NCI-H146 (cell line): ENCODE measurements around the gene MACF1.

Experiments
- DNase-seq: peaks from one replicate; lab custom pipeline; 2025; lab: John Stamatoyannopoulos, UW

Gene MACF1

DNA sequence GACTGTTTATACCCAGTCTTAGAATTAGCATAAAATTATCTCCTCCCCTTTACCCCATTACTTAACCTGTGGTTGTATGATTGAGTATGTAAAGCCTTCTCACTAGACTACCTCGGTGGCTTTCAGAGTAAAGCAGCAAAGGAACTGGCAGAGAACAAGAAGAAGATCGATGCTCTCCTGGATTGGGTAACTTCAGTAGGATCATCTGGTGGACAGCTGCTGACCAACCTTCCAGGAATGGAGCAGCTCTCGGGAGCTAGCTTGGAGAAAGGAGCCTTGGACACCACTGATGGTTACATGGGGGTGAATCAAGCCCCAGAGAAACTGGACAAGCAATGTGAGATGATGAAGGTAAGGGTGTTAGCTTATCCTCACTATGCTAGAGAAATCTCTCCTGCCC, 148.4 kb downstream of the MACF1 start:
- DNase-seq: no peak

GRCh38 chr1:39354572-39354971, 150.1 kb downstream of the MACF1 start:
- no peak for DNase-seq

- no peak for DNase-seq
These were observed 154.0 kb downstream of the MACF1 start for GRCh38 chr1:39358491-39358890.

DNA sequence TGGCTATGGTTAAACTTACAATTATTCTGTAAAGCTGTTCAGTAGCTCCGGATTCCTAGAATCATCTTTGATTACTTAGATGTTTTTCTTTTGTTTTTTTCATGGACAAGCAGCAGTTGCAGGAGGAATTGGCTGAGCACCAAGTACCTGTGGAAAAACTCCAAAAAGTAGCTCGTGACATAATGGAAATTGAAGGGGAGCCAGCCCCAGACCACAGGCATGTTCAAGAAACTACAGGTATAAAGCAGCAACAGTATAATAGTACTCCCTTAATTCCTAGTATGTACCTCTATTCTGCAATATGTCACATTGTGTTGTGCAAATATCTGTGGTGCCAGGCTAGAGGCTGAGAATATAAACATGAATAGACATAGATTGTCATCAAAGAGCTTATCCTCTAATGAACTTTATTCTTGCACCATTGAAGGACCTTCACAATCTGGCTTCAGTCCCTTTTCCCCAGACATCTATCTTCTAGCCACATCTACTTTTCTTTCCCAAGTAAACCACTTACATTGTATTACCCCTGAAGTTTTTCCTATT, 154.6 kb downstream of the MACF1 start:
- no peak for DNase-seq

DNA sequence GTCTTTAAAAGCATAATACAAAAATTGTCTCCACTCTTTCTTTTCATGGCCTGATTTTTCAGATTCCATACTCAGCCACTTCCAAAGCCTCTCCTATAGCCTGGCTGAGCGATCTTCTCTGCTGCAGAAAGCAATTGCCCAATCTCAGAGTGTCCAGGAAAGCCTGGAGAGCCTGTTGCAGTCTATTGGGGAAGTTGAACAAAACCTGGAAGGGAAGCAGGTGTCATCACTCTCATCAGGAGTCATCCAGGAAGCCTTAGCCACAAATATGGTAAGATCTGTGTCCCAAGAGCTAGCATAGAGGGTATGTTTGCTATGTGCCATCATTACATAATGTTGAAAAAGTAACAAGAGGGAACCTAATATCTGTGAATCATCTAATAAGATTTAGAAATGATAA, 156.2 kb downstream of the MACF1 start:
- no peak for DNase-seq

DNA sequence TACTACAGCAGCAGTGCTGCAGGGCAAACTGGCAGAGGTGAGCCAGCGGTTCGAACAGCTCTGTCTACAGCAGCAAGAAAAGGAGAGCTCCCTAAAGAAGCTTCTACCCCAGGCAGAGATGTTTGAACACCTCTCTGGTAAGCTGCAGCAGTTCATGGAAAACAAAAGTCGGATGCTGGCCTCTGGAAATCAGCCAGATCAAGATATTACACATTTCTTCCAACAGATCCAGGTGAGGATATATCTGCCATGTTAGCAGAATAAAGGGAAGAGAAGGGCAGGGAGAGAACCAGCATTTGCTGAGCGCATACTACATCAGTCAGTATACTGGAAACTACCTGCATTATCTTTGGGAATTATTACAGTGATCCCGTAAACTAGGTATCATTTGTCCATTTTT, 157.0 kb downstream of the MACF1 start:
- no peak for DNase-seq

GRCh38 chr1:39363267-39363666, 158.8 kb downstream of the MACF1 start:
- no peak for DNase-seq

- DNase-seq: no peak
These were observed 163.6 kb downstream of the MACF1 start for GRCh38 chr1:39368045-39368444.

GRCh38 chr1:39369565-39369964, 165.1 kb downstream of the MACF1 start:
- no peak for DNase-seq

GRCh38 chr1:39370602-39371001, 166.1 kb downstream of the MACF1 start:
- no peak for DNase-seq

DNA sequence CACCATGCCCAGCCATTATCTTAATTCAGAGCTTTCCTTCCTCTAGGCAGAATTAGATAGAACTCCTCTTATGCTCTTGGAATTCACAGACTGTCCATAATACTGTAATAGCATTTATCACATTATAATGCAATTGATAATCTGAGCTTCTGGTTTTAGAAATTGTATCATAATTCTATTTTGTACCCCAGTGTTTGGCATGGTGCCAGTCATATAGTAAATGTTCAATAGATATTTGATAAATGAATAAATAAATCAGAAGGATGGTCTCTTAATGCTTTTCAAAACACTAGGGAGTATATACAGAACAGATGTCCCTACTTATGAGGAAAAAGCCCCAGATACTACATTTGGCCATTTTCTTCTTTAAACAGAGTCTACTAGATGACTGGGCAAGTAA, 167.6 kb downstream of the MACF1 start:
- DNase-seq: no peak

GRCh38 chr1:39376656-39377055, 172.2 kb downstream of the MACF1 start:
- no peak for DNase-seq

DNA sequence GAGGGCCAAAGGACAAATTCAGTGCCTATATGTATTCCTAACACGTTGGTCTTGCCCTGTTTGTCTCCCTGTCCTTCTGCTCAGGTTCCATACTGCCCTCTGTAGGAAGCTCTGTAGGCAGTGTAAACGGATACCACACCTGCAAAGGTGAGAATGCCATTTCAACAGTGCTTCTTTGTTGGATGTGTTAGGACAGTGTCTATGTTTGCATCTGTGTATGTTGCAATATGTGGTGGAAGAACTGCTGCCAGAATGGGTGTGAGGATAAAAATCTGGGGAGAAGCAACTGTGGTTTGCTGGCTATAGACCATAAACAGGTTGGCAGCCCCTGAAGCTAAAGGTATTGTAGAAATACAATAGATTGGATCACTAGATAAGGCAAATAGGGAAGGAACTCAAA, 173.9 kb downstream of the MACF1 start:
- peak; percentile 28 for DNase-seq

DNA sequence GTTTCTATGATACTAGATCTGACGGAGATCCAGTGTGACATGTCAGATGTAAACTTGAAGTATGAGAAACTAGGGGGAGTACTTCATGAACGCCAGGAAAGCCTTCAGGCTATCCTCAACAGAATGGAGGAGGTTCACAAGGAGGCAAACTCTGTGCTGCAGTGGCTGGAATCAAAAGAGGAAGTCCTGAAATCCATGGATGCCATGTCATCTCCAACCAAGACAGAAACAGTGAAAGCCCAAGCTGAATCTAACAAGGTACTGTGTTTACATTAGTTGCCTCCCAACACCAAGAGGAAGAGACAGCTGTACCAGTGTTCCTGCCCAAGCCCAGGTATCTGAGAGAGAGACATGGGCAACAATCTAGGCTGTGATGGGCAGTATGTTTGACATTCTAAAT, 174.7 kb downstream of the MACF1 start:
- DNase-seq: no peak

GRCh38 chr1:39380036-39380435, 175.5 kb downstream of the MACF1 start:
- no peak for DNase-seq

DNA sequence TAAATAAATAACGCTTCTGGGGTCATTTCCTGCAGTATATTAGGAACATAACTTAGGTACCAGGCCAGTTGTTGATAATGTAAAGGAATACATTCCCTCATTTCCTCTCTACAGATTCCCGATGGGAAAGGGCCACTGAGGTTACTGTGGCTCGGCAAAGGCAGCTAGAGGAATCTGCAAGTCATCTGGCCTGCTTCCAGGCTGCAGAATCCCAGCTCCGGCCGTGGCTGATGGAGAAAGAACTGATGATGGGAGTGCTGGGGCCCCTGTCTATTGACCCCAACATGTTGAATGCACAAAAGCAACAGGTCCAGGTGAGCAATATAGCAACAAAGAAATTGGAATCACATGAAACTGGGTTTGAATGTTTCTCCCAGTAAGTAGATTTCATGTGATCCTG, 177.3 kb downstream of the MACF1 start:
- no peak for DNase-seq

- no peak for DNase-seq
These were observed 179.8 kb downstream of the MACF1 start for GRCh38 chr1:39384305-39384704.

GRCh38 chr1:39385067-39385988, 180.8 kb downstream of the MACF1 start:
- no peak for DNase-seq

GRCh38 chr1:39386997-39387396, 182.5 kb downstream of the MACF1 start:
- no peak for DNase-seq

DNA sequence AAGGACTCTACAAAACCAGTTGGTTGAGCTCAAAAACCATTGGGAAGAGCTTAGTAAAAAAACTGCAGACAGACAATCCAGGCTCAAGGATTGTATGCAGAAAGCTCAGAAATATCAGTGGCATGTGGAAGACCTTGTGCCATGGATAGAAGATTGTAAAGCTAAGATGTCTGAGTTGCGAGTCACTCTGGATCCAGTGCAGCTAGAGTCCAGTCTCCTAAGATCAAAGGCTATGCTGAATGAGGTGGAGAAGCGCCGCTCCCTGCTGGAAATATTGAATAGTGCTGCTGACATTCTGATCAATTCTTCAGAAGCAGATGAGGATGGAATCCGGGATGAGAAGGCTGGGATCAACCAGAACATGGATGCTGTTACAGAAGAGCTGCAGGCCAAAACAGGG, 183.0 kb downstream of the MACF1 start:
- no peak for DNase-seq

DNA sequence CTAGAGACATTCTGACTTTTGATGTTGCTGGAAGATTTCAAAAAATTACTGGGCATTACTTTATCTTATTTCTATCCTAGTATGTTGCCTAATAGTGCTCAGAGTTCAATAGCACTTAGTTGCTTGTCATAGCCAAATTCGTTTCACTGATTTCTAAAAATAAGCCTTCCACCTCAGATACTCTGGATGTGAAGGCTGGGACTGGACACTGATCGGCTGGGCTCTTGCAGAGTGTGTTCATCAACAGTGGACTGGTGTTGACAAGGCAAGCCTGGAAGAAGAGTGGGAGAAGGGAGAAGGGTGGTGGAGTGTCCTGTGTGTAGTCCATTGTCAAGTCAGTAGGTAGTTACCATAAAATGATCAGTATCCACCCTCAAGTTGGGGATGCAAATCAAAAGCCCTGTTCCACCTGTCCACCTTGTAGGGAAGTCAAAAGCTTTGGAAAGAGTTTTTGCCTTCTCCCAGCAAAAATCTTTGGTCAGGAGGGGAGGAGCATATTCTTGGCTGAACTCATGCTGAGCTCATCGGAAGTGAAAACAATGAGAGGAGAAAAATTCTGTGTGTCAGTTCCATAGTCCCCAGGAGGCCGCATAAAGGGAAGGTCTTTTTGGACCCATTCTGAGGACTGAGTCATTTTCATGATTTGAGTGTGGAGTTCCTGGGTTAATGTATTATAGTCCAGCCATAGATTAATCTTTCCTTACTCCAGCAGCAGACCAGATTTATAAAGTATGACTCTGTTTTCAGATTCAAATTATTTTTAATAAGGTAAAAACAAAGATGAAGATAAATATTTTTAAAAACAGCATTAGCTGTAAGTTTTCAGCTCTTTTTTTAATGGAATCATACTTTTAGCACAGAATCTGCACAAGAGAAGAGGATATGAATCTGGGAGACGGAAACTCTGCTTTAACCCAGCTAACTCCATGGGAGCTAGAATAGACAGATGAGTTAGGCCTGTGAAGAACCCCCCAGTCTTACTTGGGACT, 187.5 kb downstream of the MACF1 start:
- DNase-seq: peak; percentile 24

DNA sequence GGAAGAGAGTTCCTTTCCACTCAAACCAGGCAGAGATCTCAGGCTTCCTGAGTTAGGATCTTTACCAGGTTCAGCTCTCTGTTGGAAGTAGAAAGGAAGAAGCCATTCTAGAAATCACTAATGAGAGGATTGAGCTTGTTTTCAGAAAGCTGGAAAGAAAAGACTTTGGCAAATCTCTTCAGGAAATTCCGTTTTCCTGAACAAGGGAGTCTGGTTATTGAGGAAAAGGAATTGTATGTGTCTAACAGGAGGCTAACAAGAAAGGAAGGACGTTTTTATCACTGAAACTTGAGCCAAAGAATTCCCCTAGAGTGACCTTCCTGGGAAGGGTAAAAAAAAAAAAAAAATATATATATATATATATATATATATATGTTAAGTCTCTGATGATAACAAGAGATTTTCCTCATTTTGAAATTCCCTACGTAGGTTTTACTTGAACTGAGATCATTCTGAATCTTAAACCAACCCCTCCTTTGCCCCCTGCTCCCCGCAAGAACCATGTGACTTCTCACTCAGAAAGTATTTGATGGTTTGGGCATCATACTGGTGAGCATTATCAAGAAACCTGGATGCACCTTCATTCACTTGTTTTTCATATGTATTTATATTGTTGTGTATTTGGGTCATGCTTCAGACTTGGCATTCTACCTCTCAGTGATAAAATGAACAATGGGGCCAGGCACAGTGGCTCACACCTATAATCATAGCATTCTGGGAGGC, 188.5 kb downstream of the MACF1 start:
- DNase-seq: no peak
